GM12874 (cell line): ENCODE measurements around the gene RAB7A.

ENCODE experiments used
- TF ChIP-seq, protein P1 (sequence below): IDR thresholded peaks from 2 replicates; pipeline ENCODE4 v1.5.1; 2011; ENCODE audit warnings: low read depth, mild to moderate bottlenecking, control low read depth, low read length, moderate library complexity; ENCODE audit not compliant: insufficient read depth

The RAB7A gene

DNA sequence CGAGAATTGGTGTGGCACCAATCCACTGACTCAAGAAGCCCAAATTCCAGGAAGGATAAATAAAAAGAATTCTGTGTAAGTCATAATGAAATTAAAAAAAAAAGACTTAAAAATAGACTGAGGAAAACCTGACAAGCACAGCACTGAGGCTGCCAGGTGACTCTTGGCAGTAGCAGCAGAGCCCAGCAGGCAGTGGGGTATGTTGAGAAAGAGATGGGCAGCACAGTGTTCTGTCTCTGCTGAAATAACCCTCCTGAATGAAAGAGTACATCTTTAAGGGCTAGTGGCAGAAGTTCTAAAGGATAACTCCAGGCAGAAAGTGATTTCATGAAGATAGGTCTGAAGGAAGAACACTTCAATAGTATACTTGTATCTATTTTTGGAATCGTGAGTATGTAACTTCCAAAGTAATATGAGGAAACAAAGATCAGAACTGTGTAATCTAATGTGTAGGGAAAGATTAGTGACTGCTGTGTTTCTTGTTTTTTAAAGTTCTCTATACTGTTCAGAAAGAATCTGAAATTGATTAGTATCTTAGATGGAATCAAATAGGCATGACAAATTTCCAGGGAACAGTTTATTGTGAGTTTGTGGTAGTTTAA lies 75.9 kb downstream of the RAB7A start:
- TF ChIP-seq, protein P1, sequence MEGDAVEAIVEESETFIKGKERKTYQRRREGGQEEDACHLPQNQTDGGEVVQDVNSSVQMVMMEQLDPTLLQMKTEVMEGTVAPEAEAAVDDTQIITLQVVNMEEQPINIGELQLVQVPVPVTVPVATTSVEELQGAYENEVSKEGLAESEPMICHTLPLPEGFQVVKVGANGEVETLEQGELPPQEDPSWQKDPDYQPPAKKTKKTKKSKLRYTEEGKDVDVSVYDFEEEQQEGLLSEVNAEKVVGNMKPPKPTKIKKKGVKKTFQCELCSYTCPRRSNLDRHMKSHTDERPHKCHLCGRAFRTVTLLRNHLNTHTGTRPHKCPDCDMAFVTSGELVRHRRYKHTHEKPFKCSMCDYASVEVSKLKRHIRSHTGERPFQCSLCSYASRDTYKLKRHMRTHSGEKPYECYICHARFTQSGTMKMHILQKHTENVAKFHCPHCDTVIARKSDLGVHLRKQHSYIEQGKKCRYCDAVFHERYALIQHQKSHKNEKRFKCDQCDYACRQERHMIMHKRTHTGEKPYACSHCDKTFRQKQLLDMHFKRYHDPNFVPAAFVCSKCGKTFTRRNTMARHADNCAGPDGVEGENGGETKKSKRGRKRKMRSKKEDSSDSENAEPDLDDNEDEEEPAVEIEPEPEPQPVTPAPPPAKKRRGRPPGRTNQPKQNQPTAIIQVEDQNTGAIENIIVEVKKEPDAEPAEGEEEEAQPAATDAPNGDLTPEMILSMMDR: no peak

DNA sequence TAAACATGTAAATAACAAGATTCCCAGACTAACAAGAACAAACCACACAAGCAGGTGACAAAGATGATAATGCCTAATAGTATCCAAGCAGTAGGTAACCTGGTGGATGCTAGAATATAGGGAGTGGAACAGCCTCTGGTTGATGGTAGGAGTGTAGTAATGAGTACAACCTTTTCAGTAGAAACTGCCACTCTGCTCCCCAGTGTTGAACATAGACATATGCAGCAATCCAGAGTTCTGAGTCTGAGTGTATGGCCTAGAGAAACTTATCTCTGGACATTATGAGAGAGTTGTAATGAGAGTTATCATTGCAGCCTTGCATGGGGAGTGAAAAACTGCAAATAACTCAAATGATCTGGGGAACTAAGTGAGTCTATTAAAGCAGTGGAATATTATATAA lies 77.3 kb downstream of the RAB7A start:
- TF ChIP-seq, protein P1: no peak

DNA sequence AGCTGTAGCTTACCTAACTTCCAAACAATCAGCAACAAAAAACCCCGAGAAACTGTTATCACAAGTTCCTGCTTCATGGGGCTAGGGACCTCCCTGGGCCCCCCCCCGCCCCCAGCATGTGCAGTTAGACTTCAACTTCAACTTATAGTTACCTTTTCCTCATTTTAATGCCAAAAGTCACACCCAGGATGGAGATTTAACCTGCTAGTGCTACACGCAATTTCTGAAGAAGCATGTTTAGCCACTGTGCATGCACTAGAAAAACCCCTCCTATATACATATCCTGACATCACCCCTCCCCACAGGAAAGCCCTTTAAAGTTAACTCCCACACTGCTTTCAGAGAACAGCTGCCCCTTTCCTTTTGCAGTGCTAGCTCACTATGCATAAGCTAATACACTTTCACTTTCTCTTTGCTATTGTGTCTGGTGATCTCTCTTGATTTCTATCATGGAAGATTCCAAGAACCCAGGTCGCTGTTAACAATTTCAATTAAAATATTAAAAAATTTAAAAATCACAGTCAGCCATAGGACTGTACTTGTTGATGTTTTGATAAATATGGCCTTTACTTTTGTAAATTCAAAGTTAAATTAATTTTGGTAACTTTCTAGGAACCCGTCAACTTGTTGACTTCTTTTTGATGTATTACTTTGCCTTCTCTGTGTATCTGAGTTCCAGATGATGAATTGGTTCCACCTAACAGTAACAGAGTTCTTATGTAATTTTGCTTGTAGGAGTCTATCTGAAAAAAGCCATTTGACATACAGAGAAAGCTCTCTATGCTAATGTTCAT lies 78.2 kb downstream of the RAB7A start:
- TF ChIP-seq, protein P1: no peak

DNA sequence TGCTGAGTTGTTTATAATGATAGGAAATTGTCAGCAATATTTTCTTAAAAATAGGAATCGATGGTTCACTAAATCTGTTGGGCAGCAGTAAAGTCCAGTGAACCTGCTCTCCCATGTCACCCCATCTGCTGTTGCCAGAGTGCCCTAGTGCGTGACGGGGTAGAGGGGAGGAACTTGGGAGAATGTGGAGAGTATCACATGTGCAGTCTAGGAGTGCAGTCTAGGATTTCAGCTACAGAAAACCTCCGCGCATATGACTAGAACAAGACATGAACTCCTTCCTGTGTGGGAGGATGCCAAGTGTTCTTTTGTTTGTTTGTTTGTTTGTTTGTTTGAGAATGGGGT lies 78.8 kb downstream of the RAB7A start:
- TF ChIP-seq, protein P1: no peak

DNA sequence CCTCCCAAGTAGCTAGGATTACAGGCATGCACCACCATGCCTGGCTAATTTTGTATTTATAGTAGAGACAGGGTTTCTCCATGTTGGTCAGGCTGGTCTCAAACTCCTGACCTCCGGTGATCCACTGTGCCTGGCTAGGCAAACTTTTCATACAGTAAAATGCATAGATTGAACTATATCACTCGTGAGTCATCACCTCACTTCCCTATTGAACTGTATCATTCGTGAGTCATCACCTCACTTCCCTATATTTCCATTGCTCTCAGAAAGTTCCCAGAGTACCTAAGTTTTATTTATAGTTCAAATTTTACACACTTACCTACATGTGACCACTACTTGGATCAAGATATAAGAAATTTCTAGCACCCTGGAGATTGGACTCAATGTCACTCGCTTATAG lies 79.8 kb downstream of the RAB7A start:
- TF ChIP-seq, protein P1: no peak

DNA sequence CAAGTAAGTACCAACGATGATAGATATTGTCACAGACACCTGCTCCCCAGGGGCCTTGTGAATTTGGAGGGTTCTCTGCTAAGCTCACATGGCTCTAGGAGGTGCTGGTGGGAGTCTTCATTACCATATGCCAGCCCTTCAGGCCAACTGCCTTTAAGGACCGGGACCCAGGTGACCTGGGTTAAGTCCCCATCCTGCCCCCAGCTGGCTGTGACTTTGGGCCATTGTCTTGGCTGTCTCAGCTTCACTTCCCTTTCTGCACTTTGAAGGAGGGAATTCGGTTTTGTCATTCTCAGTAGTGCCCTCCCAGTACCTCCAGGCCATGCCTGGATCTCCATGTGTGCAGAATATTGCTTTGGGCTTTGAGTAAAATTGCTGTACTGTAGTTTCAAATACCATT lies 80.6 kb downstream of the RAB7A start:
- TF ChIP-seq, protein P1: no peak

DNA sequence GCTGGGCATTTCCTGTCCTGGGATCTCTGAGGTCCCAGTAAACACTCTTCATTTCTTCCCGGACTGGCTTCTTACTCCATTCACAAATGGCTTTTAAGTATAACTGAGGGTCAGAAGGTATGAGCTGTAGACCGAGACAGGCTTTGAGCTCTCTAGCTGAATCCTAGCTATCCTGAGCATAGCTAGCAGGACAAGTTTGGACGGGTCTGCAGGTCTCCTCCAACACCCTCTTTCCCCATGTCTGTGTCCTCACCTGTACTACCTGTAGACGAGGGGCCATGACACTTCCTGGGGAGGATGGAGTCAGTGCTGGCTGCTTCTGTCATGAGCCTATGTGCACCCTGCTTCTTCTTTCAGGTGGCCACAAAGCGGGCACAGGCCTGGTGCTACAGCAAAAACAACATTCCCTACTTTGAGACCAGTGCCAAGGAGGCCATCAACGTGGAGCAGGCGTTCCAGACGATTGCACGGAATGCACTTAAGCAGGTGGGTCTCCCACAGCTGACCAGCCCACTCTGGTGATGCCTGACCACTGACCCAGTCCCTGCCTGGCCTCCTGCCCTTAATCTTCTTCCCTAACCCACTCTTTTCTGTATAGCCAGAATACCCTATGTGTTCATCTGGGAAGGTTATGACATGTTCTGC lies 81.3 kb downstream of the RAB7A start:
- TF ChIP-seq, protein P1: no peak
